Astrocyte (in vitro differentiated cells and primary cell): Measurements from ENCODE around the gene LRBA. TPM values are rescaled to one million over a fixed set of nuclear protein-coding genes. Genes with fewer than 3 reads are reported as not detected.

ENCODE experiments used
- DNase-seq: peaks from one replicate; pipeline ENCODE4 v3.0.0-alpha.2; 2010; ENCODE audit warnings: low read depth
- FAIRE-seq: peaks from 2 replicates; lab custom pipeline; 2011; peaks lifted over from hg19 to GRCh38; lab: Jason Lieb, UNC
- H2AFZ ChIP-seq: 2 replicates; pipeline ENCODE4 v1.6.0; 2012; ENCODE audit warnings: low read depth, low read length, inconsistent platforms
- H3K27ac ChIP-seq: 2 replicates; pipeline ENCODE4 v1.5.1; 2011; ENCODE audit warnings: low read depth, low read length, inconsistent platforms
- H3K27me3 ChIP-seq: 2 replicates; pipeline ENCODE4 v1.6.0; 2011; ENCODE audit warnings: low read length, inconsistent platforms; ENCODE audit not compliant: insufficient read depth
- H3K36me3 ChIP-seq: 2 replicates; pipeline ENCODE4 v1.5.1; 2011; ENCODE audit warnings: low read length, inconsistent platforms; ENCODE audit not compliant: insufficient read depth
- H3K4me1 ChIP-seq: 2 replicates; pipeline ENCODE4 v1.5.1; 2011; ENCODE audit warnings: low read length, inconsistent platforms; ENCODE audit not compliant: insufficient read depth
- H3K4me2 ChIP-seq: 2 replicates; pipeline ENCODE4 v1.6.0; 2012; ENCODE audit warnings: low read length, inconsistent platforms
- H3K4me3 ChIP-seq: 2 replicates; pipeline ENCODE4 v1.5.1; 2011; ENCODE audit warnings: low read depth, mild to moderate bottlenecking, low read length, inconsistent platforms; ENCODE audit not compliant: insufficient read depth
- H3K79me2 ChIP-seq: 2 replicates; pipeline ENCODE4 v1.6.0; 2012; ENCODE audit warnings: mild to moderate bottlenecking, low read length, inconsistent platforms; ENCODE audit not compliant: insufficient read depth
- H3K9ac ChIP-seq: 2 replicates; pipeline ENCODE4 v1.6.0; 2012; ENCODE audit warnings: mild to moderate bottlenecking, low read length, inconsistent platforms
- H3K9me3 ChIP-seq: 2 replicates; pipeline ENCODE4 v1.5.1; 2012; ENCODE audit warnings: low read depth, mild to moderate bottlenecking, low read length, inconsistent platforms; ENCODE audit not compliant: insufficient read depth
- H4K20me1 ChIP-seq: 2 replicates; pipeline ENCODE4 v1.6.0; 2012; ENCODE audit warnings: low read length, inconsistent platforms; ENCODE audit not compliant: insufficient read depth
- H3K27ac Mint-ChIP-seq: one replicate; pipeline ENCODE4 v1.8.0; 2021; ENCODE audit warnings: mild to moderate bottlenecking, mixed read lengths; ENCODE audit not compliant: unreplicated experiment
- H3K27me3 Mint-ChIP-seq: one replicate; pipeline ENCODE4 v1.8.0; 2021; ENCODE audit warnings: low read depth, mixed read lengths; ENCODE audit not compliant: unreplicated experiment
- H3K36me3 Mint-ChIP-seq: one replicate; pipeline ENCODE4 v1.8.0; 2021; ENCODE audit warnings: low read depth, mixed read lengths; ENCODE audit not compliant: unreplicated experiment
- H3K4me1 Mint-ChIP-seq: one replicate; pipeline ENCODE4 v1.8.0; 2021; ENCODE audit warnings: low read depth, mixed read lengths; ENCODE audit not compliant: unreplicated experiment
- H3K4me3 Mint-ChIP-seq: one replicate; pipeline ENCODE4 v1.8.0; 2021; ENCODE audit warnings: mild to moderate bottlenecking, moderate library complexity, mixed read lengths; ENCODE audit not compliant: unreplicated experiment
- H3K9me3 Mint-ChIP-seq: one replicate; pipeline ENCODE4 v1.8.0; 2021; ENCODE audit warnings: mild to moderate bottlenecking, mixed read lengths; ENCODE audit not compliant: unreplicated experiment
- EZH2 ChIP-seq: IDR thresholded peaks from 2 replicates; pipeline ENCODE4 v1.6.1; 2012; ENCODE audit warnings: mild to moderate bottlenecking, low read length, inconsistent platforms; ENCODE audit not compliant: insufficient read depth
- total RNA-seq: library from RNA; stranded (reverse); gene quantifications from 2 replicates; pipeline ENCODE4 v1.2.1, GENCODE V29; 2021
- TF ChIP-seq, protein P1 (sequence below): IDR thresholded peaks from 2 replicates; pipeline ENCODE4 v1.5.1; 2011; ENCODE audit warnings: low read depth, mild to moderate bottlenecking, inconsistent platforms, low read length, moderate library complexity; ENCODE audit not compliant: insufficient read depth

Gene LRBA
- total RNA-seq, 1 donor from 2014 or later, result 25.3 TPM

DNA sequence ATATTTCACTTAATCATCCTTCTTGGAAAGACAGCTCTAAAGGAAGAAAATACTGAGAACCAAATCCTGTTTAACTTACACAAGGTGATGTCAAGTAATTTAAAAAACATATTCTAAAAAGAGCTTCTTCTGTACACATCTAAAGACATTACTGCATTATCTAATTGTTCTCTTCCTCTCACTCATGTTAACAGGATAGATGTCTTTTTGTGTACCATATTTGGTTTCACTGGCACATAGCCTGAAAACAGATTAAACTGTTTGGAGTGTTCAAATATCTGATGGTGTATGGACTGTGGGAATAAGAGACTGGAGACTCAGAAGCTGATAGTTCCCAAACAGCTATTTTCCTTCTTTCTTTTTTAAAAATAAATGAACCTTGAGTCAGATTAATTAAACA lies 646.4 kb downstream of the LRBA start:
- no peaks in the 10 kb centered on the region for H3K9me3 Mint-ChIP-seq
- Histone ChIP-seq H3K9ac (no peak overlapping the region), H4K20me1 (no peaks in the 10 kb centered on the region), H3K4me3 (no peak overlapping the region), H3K4me1 (no peaks in the 10 kb centered on the region), H3K9me3 (no peaks in the 10 kb centered on the region), H3K79me2 (no peaks in the 10 kb centered on the region), H3K36me3 (no peaks in the 10 kb centered on the region), H3K4me2 (no peak overlapping the region), H3K27ac (no peak overlapping the region), H3K27me3 (no peaks in the 10 kb centered on the region), H2AFZ (no peak overlapping the region)
- no peak overlapping the region for H3K27ac Mint-ChIP-seq
- no peaks in the 10 kb centered on the region for H3K36me3 Mint-ChIP-seq
- TF ChIP-seq, protein P1, sequence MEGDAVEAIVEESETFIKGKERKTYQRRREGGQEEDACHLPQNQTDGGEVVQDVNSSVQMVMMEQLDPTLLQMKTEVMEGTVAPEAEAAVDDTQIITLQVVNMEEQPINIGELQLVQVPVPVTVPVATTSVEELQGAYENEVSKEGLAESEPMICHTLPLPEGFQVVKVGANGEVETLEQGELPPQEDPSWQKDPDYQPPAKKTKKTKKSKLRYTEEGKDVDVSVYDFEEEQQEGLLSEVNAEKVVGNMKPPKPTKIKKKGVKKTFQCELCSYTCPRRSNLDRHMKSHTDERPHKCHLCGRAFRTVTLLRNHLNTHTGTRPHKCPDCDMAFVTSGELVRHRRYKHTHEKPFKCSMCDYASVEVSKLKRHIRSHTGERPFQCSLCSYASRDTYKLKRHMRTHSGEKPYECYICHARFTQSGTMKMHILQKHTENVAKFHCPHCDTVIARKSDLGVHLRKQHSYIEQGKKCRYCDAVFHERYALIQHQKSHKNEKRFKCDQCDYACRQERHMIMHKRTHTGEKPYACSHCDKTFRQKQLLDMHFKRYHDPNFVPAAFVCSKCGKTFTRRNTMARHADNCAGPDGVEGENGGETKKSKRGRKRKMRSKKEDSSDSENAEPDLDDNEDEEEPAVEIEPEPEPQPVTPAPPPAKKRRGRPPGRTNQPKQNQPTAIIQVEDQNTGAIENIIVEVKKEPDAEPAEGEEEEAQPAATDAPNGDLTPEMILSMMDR, result no peak
- no peak for TF ChIP-seq EZH2
- FAIRE-seq (no peak), DNase-seq (no peak)
- peaks cover 22% of the 10 kb centered on the region for H3K4me1 Mint-ChIP-seq
- H3K4me3 Mint-ChIP-seq, result no peak overlapping the region
- H3K27me3 Mint-ChIP-seq, result no peaks in the 10 kb centered on the region

DNA sequence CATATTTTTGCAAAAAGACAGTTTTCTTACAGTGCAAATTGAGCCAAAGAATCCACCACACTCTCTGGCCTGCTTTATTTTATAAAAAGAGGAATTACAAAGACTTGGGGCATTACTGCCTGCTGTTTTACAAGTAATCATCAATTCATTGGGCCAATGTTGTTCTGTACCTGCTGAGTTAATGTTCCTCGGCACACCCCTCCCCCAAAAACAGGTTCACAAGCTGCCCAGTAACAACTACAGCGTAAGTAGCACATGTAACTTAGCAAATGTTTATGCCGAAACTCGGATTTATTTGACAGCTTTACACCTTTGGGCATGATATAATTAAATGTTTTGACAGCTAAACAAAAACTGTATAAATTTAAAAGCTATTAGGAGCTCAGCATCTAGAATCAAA lies 647.8 kb downstream of the LRBA start:
- Histone ChIP-seq H3K9me3 (no peaks in the 10 kb centered on the region), H3K27me3 (no peaks in the 10 kb centered on the region), H3K9ac (no peak overlapping the region), H4K20me1 (no peaks in the 10 kb centered on the region), H3K4me1 (no peaks in the 10 kb centered on the region), H2AFZ (no peak overlapping the region), H3K27ac (no peak overlapping the region), H3K4me2 (no peak overlapping the region), H3K36me3 (no peaks in the 10 kb centered on the region), H3K79me2 (no peaks in the 10 kb centered on the region), H3K4me3 (no peak overlapping the region)
- no peaks in the 10 kb centered on the region for H3K36me3 Mint-ChIP-seq
- H3K4me1 Mint-ChIP-seq, result peaks cover 24% of the 10 kb centered on the region
- no peak for FAIRE-seq
- H3K27ac Mint-ChIP-seq, result no peak overlapping the region
- H3K27me3 Mint-ChIP-seq, result no peaks in the 10 kb centered on the region
- H3K9me3 Mint-ChIP-seq, result no peaks in the 10 kb centered on the region
- no peak for TF ChIP-seq EZH2
- TF ChIP-seq, protein P1, result no peak
- no peak overlapping the region for H3K4me3 Mint-ChIP-seq
- no peak for DNase-seq

DNA sequence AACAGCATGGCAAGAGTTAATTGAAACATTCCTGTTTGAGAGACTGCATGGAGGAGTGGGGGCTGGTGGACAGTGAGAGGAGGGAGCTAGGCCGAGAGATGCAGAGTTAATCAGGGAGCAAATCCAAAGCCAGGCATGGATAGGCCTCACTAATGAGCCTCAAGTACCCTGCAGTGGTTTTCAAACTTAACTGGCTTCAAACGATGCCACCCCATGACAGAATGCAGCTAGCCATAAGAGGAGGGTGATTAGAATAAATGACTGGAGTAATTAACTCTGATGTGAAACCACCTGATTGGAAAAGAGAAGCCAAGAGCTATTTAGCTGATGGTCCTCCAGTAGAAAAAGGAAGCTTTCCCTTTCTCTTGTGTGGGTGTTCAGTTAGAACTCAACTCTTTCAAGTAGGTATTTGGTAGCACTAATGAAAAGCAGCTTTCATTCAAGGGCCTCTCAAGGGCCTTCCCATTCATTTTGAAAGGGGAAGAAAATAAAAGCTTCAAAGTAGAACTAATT lies 648.5 kb downstream of the LRBA start:
- TF ChIP-seq, protein P1, result no peak
- no peak for TF ChIP-seq EZH2
- peak overlapping the region; percentile 92 for H3K27ac Mint-ChIP-seq
- Histone ChIP-seq H4K20me1 (no peaks in the 10 kb centered on the region), H3K9me3 (no peaks in the 10 kb centered on the region), H3K9ac (no peak overlapping the region), H3K36me3 (no peaks in the 10 kb centered on the region), H3K79me2 (no peaks in the 10 kb centered on the region), H2AFZ (no peak overlapping the region), H3K4me3 (no peak overlapping the region), H3K27me3 (no peaks in the 10 kb centered on the region), H3K27ac (no peak overlapping the region), H3K4me2 (no peak overlapping the region), H3K4me1 (no peaks in the 10 kb centered on the region)
- peak overlapping the region; percentile 57 for H3K4me3 Mint-ChIP-seq
- FAIRE-seq, result no peak
- H3K4me1 Mint-ChIP-seq, result peaks cover 24% of the 10 kb centered on the region
- no peaks in the 10 kb centered on the region for H3K27me3 Mint-ChIP-seq
- no peaks in the 10 kb centered on the region for H3K36me3 Mint-ChIP-seq
- no peak for DNase-seq
- no peaks in the 10 kb centered on the region for H3K9me3 Mint-ChIP-seq
